Astrocyte (in vitro differentiated cells and primary cell): ENCODE data around the gene RAB26. TPM values are rescaled to one million over a fixed set of nuclear protein-coding genes. Genes with fewer than 3 reads are reported as not detected.
"Not testable (repeated sequence)": the region's sequence is repeated elsewhere in the genome, so short reads cannot be mapped to it uniquely, and the experiment has no call there.

Experiments used
- DNase-seq: peaks from one replicate; pipeline ENCODE4 v3.0.0-alpha.2; 2010; ENCODE audit warnings: low read depth
- FAIRE-seq: peaks from 2 replicates; lab custom pipeline; 2011; peaks lifted over from hg19 to GRCh38; lab: Jason Lieb, UNC
- H2AFZ ChIP-seq: 2 replicates; pipeline ENCODE4 v1.6.0; 2012; ENCODE audit warnings: low read depth, low read length, inconsistent platforms
- H3K27ac ChIP-seq: 2 replicates; pipeline ENCODE4 v1.5.1; 2011; ENCODE audit warnings: low read depth, low read length, inconsistent platforms
- H3K27me3 ChIP-seq: 2 replicates; pipeline ENCODE4 v1.6.0; 2011; ENCODE audit warnings: low read length, inconsistent platforms; ENCODE audit not compliant: insufficient read depth
- H3K36me3 ChIP-seq: 2 replicates; pipeline ENCODE4 v1.5.1; 2011; ENCODE audit warnings: low read length, inconsistent platforms; ENCODE audit not compliant: insufficient read depth
- H3K4me1 ChIP-seq: 2 replicates; pipeline ENCODE4 v1.5.1; 2011; ENCODE audit warnings: low read length, inconsistent platforms; ENCODE audit not compliant: insufficient read depth
- H3K4me2 ChIP-seq: 2 replicates; pipeline ENCODE4 v1.6.0; 2012; ENCODE audit warnings: low read length, inconsistent platforms
- H3K4me3 ChIP-seq: 2 replicates; pipeline ENCODE4 v1.5.1; 2011; ENCODE audit warnings: low read depth, mild to moderate bottlenecking, low read length, inconsistent platforms; ENCODE audit not compliant: insufficient read depth
- H3K79me2 ChIP-seq: 2 replicates; pipeline ENCODE4 v1.6.0; 2012; ENCODE audit warnings: mild to moderate bottlenecking, low read length, inconsistent platforms; ENCODE audit not compliant: insufficient read depth
- H3K9ac ChIP-seq: 2 replicates; pipeline ENCODE4 v1.6.0; 2012; ENCODE audit warnings: mild to moderate bottlenecking, low read length, inconsistent platforms
- H3K9me3 ChIP-seq: 2 replicates; pipeline ENCODE4 v1.5.1; 2012; ENCODE audit warnings: low read depth, mild to moderate bottlenecking, low read length, inconsistent platforms; ENCODE audit not compliant: insufficient read depth
- H4K20me1 ChIP-seq: 2 replicates; pipeline ENCODE4 v1.6.0; 2012; ENCODE audit warnings: low read length, inconsistent platforms; ENCODE audit not compliant: insufficient read depth
- H3K27ac Mint-ChIP-seq: one replicate; pipeline ENCODE4 v1.8.0; 2021; ENCODE audit warnings: mild to moderate bottlenecking, mixed read lengths; ENCODE audit not compliant: unreplicated experiment
- H3K27me3 Mint-ChIP-seq: one replicate; pipeline ENCODE4 v1.8.0; 2021; ENCODE audit warnings: low read depth, mixed read lengths; ENCODE audit not compliant: unreplicated experiment
- H3K36me3 Mint-ChIP-seq: one replicate; pipeline ENCODE4 v1.8.0; 2021; ENCODE audit warnings: low read depth, mixed read lengths; ENCODE audit not compliant: unreplicated experiment
- H3K4me1 Mint-ChIP-seq: one replicate; pipeline ENCODE4 v1.8.0; 2021; ENCODE audit warnings: low read depth, mixed read lengths; ENCODE audit not compliant: unreplicated experiment
- H3K4me3 Mint-ChIP-seq: one replicate; pipeline ENCODE4 v1.8.0; 2021; ENCODE audit warnings: mild to moderate bottlenecking, moderate library complexity, mixed read lengths; ENCODE audit not compliant: unreplicated experiment
- H3K9me3 Mint-ChIP-seq: one replicate; pipeline ENCODE4 v1.8.0; 2021; ENCODE audit warnings: mild to moderate bottlenecking, mixed read lengths; ENCODE audit not compliant: unreplicated experiment
- total RNA-seq: library from RNA; stranded (reverse); gene quantifications from 2 replicates; pipeline ENCODE4 v1.2.1, GENCODE V29; 2021

The RAB26 gene
- total RNA-seq, 1 donor from 2014 or later: 1.4 TPM

DNA sequence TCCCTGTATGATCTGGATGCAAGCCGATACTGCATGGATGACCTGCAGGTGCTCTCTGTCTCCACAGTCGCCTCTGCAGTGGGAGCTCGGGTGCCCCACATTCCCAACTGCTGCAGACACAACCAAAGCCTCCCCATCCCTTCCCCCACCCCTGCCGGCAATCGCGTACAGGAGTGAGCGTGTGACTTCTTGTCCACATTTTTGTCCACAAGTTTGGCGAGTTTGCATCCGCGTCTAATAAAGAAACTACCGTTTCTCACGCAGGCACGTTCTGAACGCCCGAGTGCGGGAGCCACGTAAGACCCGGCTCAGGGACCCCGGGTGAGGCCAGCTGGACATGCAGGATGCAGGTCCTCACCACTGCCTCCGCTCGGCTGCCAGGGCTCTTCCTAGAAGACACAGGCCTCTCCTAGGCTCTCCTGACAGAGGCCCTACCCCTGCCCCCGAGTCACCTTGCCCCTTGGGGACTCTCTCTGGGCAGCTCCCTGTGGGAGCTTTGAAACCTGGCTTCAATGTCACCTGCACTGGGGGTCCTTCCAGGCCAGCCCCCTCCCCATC, 18.5 kb upstream of the RAB26 start:
- H3K4me2 ChIP-seq, H3K4me3 ChIP-seq, H3K27ac Mint-ChIP-seq, H3K36me3 Mint-ChIP-seq, H3K27me3 ChIP-seq, H3K27me3 Mint-ChIP-seq, H3K36me3 ChIP-seq, H3K27ac ChIP-seq, H3K4me3 Mint-ChIP-seq, DNase-seq, H3K9me3 Mint-ChIP-seq, FAIRE-seq, H3K9ac ChIP-seq, H3K9me3 ChIP-seq, H4K20me1 ChIP-seq, H2AFZ ChIP-seq: not testable (repeated sequence)
- H3K4me1 Mint-ChIP-seq: peaks cover 15% of the 10 kb centered on the region
- Histone ChIP-seq H3K4me1 (peaks cover 31% of the 10 kb centered on the region), H3K79me2 (peaks cover 48% of the 10 kb centered on the region)

DNA sequence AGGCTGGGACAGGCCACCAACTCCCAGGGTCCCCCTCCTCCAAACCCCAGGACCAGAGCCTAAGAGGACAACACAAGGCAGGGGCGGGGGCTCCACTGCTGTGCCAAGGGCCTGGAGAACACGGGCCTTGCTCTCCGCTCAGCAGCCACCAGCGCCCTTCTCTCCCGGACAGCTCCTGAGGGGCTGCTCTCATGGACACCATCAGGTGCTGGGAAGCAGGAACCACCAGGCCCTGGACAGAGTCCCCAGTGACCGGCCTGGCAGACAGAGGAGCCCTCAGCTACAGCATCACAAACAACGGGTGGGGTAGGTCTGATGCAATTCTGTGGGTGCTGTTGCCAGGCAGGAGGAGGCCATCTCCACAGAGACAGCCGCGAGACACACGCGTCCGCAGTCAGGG, 14.6 kb upstream of the RAB26 start:
- not testable (repeated sequence) for H3K9me3 Mint-ChIP-seq, H3K36me3 Mint-ChIP-seq, H3K4me3 Mint-ChIP-seq

DNA sequence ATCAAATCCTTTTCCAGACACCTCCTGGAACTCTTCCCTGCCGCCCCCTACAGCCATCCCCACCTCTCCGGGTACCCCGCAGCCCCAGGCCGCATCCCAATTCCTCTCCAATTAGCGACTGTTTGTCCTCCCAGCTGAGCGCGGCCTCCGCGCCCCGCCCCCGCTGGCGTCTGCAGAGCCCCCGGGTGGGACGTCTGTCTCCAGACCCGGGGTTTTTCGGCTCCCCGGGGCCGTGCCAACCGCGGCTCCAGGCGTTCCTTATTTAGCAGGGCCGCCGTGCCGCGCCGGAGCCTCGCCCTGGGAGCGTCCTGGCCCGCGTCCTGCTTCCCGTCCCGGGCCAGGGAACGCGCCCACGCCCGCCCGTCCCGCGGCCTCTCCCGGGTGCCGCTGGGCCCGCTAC, 13.4 kb upstream of the RAB26 start:
- not testable (repeated sequence) for H3K27me3 Mint-ChIP-seq, H3K36me3 ChIP-seq, FAIRE-seq, H2AFZ ChIP-seq, H3K36me3 Mint-ChIP-seq, H3K27me3 ChIP-seq, H3K9me3 ChIP-seq, DNase-seq, H3K9me3 Mint-ChIP-seq, H3K4me1 ChIP-seq, H3K27ac ChIP-seq, H4K20me1 ChIP-seq, H3K4me1 Mint-ChIP-seq, H3K27ac Mint-ChIP-seq
- H3K4me3 Mint-ChIP-seq: peak overlapping the region; percentile 85
- H3K4me3 ChIP-seq: peak overlapping the region; percentile 46
- H3K9ac ChIP-seq: peak overlapping the region; percentile 62
- peaks cover 23% of the 10 kb centered on the region for H3K79me2 ChIP-seq
- peak overlapping the region; percentile 70 for H3K4me2 ChIP-seq

More for the DNA sequence above, 14.6 kb upstream of the RAB26 start:
- H3K27ac ChIP-seq, H3K27me3 Mint-ChIP-seq, H3K27ac Mint-ChIP-seq, H2AFZ ChIP-seq, H3K27me3 ChIP-seq, H3K9me3 ChIP-seq, H4K20me1 ChIP-seq, H3K4me1 ChIP-seq, H3K4me3 ChIP-seq, DNase-seq, H3K4me1 Mint-ChIP-seq, H3K36me3 ChIP-seq, H3K9ac ChIP-seq, FAIRE-seq: not testable (repeated sequence)
- H3K79me2 ChIP-seq: peaks cover 26% of the 10 kb centered on the region
- peak overlapping the region; percentile 26 for H3K4me2 ChIP-seq

DNA sequence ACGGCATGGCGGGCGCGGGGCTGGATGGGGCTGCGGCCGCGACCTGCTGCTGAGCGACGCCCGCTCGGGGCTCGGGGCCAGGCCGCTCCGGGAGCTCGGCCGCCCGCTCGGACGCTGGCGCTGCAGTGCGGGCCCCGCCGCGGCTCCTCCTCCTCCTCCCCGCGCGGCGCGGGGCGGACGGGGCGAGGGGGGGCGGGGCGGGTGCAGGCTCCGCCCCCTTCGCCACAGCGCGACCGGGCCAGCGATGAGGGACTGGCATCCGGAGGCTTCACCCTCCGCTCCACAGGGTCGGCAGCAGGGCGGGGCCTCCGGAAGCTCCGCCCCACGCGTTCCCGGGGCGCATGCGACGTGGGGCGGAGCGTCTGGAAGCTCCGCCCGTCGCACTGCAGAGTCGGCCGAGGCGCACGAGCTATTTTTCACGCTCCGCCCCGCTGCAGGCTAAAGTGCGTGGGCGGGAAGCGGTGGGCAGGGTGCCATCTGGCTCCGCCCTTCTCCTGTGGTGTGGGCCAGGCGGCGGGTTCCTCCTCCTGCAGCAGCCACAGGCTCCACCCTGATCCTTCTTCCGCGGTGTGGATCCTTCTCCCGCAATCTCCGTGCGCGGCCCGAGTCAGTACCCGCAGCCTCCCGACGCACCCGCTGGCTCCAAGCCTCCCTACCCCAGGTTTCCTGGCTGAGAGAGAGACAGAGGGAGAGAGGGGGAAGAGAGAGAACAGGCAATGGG, 12.5 kb upstream of the RAB26 start, which contains the start of gene PKD1:
Gene PKD1 (minus strand): TSS at position 129 of the 721 bp plus-strand sequence. CDS start 209 bp downstream, outside the sequence.
- H3K27ac ChIP-seq: peak within 1 kb of the TSS; percentile 12
- H3K9me3 ChIP-seq, H3K27me3 ChIP-seq, H3K27me3 Mint-ChIP-seq, H3K4me1 Mint-ChIP-seq, FAIRE-seq, H3K36me3 ChIP-seq, H3K9me3 Mint-ChIP-seq, H3K4me1 ChIP-seq, H4K20me1 ChIP-seq, H3K36me3 Mint-ChIP-seq: not testable (repeated sequence)
- H3K4me2 ChIP-seq: peak within 1 kb of the TSS; percentile 82
- H3K4me3 ChIP-seq: peak within 1 kb of the TSS; percentile 46
- H2AFZ ChIP-seq: peak within 1 kb of the TSS; percentile 85
- peak; percentile 77 for DNase-seq
- peak within 1 kb of the TSS; percentile 97 for H3K27ac Mint-ChIP-seq
- peak within 1 kb of the TSS; percentile 62 for H3K9ac ChIP-seq
- H3K79me2 ChIP-seq: peaks cover 14% of the 10 kb centered on the region
- peak within 1 kb of the TSS; percentile 90 for H3K4me3 Mint-ChIP-seq
